DMS114 treated with DMSO at 0.1 percent for 48 hours (cell line): ENCODE measurements around the gene SPEM3.
"Not testable (repeated sequence)": the region's sequence is repeated elsewhere in the genome, so short reads cannot be mapped to it uniquely, and the experiment has no call there.

Source experiments
- DNase-seq: peaks from one replicate; lab custom pipeline; 2025; ENCODE audit not compliant: unreplicated experiment; lab: John Stamatoyannopoulos, UW

The SPEM3 gene

GRCh38 chr17:7468804-7469389 lies 40.2 kb downstream of the SPEM3 start:
- no peak for DNase-seq

GRCh38 chr17:7469843-7470242 lies 41.2 kb downstream of the SPEM3 start:
- DNase-seq = not testable (repeated sequence)

GRCh38 chr17:7470457-7470973 lies 41.9 kb downstream of the SPEM3 start:
- not testable (repeated sequence) for DNase-seq

- DNase-seq = no peak
Measured at GRCh38 chr17:7471729-7472128, 43.1 kb downstream of the SPEM3 start.

GRCh38 chr17:7474767-7475166 lies 46.1 kb downstream of the SPEM3 start:
- not testable (repeated sequence) for DNase-seq

GRCh38 chr17:7475764-7476422 lies 47.2 kb downstream of the SPEM3 start:
- DNase-seq = no peak

- DNase-seq = no peak
Measured at GRCh38 chr17:7476494-7476893, 47.8 kb downstream of the SPEM3 start.

- DNase-seq = no peak
Measured at GRCh38 chr17:7476951-7477350, 48.3 kb downstream of the SPEM3 start.

GRCh38 chr17:7477392-7478275 lies 49.0 kb downstream of the SPEM3 start:
- DNase-seq = no peak

- DNase-seq = no peak
Measured at GRCh38 chr17:7478276-7479212, 49.9 kb downstream of the SPEM3 start.

- DNase-seq = no peak
Measured at GRCh38 chr17:7479213-7480088, 50.8 kb downstream of the SPEM3 start, which contains the start of gene ZBTB4. Gene ZBTB4 (minus strand): TSS chr17:7479631. CDS start chr17:7466801, 12,830 bp downstream.

GRCh38 chr17:7480089-7480384 lies 51.4 kb downstream of the SPEM3 start:
- no peak for DNase-seq

- not testable (repeated sequence) for DNase-seq
Measured at GRCh38 chr17:7481275-7481674, 52.6 kb downstream of the SPEM3 start, which contains the start of gene SLC35G6. Gene SLC35G6 (plus strand): TSS chr17:7481446. CDS start chr17:7481517, 71 bp downstream.

- not testable (repeated sequence) for DNase-seq
Measured at GRCh38 chr17:7481842-7482741, 53.4 kb downstream of the SPEM3 start.
